ENCODE measurements around the gene REEP1.
"Not testable (repeated sequence)": the region's sequence is repeated elsewhere in the genome, so short reads cannot be mapped to it uniquely, and the experiment has no call there.

The REEP1 gene

GRCh38 chr2:86233436-86233835, 104.0 kb downstream of the REEP1 start:
- H3K27ac ChIP-seq = no peak overlapping the region
- TF ChIP-seq CTCF (conservative IDR thresholded peaks at IDR 0.05) = no peak

GRCh38 chr2:86232910-86233309, 104.5 kb downstream of the REEP1 start:
- no peak for TF ChIP-seq CTCF (conservative IDR thresholded peaks at IDR 0.05)
- H3K27ac ChIP-seq = no peak overlapping the region

GRCh38 chr2:86232373-86232784, 105.0 kb downstream of the REEP1 start:
- no peak for TF ChIP-seq CTCF (conservative IDR thresholded peaks at IDR 0.05)
- no peak overlapping the region for H3K27ac ChIP-seq

- no peak overlapping the region for H3K27ac ChIP-seq
Observed at GRCh38 chr2:86231680-86232372, 105.6 kb downstream of the REEP1 start.

GRCh38 chr2:86230961-86231360, 106.5 kb downstream of the REEP1 start:
- H3K27ac ChIP-seq = no peak overlapping the region
- TF ChIP-seq CTCF (conservative IDR thresholded peaks at IDR 0.05) = no peak

More at GRCh38 chr2:86231680-86232372, 105.6 kb downstream of the REEP1 start:
- TF ChIP-seq CTCF (conservative IDR thresholded peaks at IDR 0.05) = no peak

- no peak for TF ChIP-seq CTCF (conservative IDR thresholded peaks at IDR 0.05)
- no peak overlapping the region for H3K27ac ChIP-seq
Observed at GRCh38 chr2:86229221-86229620, 108.2 kb downstream of the REEP1 start.

- H3K27ac ChIP-seq = not testable (repeated sequence)
Observed at GRCh38 chr2:86228574-86228973, 108.9 kb downstream of the REEP1 start.

- no peak overlapping the region for H3K27ac ChIP-seq
- TF ChIP-seq CTCF (conservative IDR thresholded peaks at IDR 0.05) = no peak
Observed at GRCh38 chr2:86227685-86228084, 109.7 kb downstream of the REEP1 start.
